ENCODE measurements around the gene P2RY11. TPM values are rescaled to one million over a fixed set of nuclear protein-coding genes. Genes with fewer than 3 reads are reported as not detected.
A peak's percentile ranks its signal among the peaks of the same experiment; 100 is the strongest.

The P2RY11 gene
- total RNA-seq, 1 experiment from 2014 or later: 43.8 TPM

DNA sequence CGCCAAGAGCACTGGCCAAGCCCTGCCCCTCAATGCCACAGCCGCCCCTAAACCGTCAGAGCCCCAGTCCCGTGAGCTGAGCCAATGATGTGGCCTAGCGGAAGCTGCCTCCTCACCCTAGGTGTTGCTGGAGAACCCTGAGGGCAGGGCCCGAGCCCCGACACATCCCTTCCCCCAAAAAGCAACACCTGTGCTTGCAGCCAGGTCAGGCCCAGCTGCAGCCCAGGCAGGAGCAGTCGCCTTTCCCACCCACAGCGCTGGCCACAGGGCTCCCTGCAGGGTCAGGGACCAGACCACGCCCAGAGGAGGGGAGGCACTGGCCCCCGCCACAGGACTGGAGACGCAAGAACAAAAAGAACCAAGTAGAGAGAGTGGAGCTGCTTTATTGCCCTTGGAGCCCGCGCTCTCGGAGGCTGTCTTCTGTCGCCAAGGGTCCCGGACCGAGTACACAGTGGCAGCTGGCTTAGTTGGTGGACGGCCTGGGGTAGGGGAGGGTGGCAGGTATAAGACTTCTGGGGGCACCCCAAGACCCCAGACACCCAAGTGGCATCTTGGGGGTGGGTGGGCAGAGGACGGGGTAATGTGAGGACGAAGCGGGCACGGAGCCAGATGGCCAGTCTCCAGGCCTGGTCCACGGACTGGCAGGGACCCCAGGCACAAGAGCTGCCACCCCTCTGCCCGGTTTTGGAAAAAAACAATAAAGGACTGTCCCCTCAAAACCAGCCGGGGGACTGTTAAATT is 3.3 kb downstream of the P2RY11 start:
- H3K79me2 ChIP-seq (ENCODE audit: insufficient read depth, low read length): peaks cover 38% of the 10 kb centered on the region
- no peaks in the 10 kb centered on the region for H4K20me1 ChIP-seq (ENCODE audit: insufficient read depth)
- H3K9me2 ChIP-seq (ENCODE audit: insufficient read depth): no peaks in the 10 kb centered on the region
- peak overlapping the region; percentile 47; the same call in 1 of the 2 replicates for H3K27ac ChIP-seq (ENCODE audit: low read depth, low read length)
- no peak overlapping the region for H2AFZ ChIP-seq (ENCODE audit: low read depth, low read length, poor library complexity, severe bottlenecking)
- intact Hi-C loops (cut with micrococcal nuclease): no loop called here
- no peaks in the 10 kb centered on the region for H3K9me3 ChIP-seq (ENCODE audit: control insufficient read depth in 1 of 2, insufficient read depth in 1 of 2, low read depth in 1 of 2, low read length in 2 of 2)
- no peaks in the 10 kb centered on the region for H3K27me3 ChIP-seq (ENCODE audit: insufficient read depth, low read length)
- no peak overlapping the region for H3K4me3 ChIP-seq (replicated peaks in 1 of 2; ENCODE audit: low read depth in 1 of 2, low read length in 2 of 2)
- RAD21 ChIA-PET (ENCODE audit: low non-redundant PET in 1 of 2, low total read pairs in 2 of 2, uncharacterized antibody in 2 of 2, unreplicated experiment in 2 of 2): no interaction called here
- H3K4me2 ChIP-seq (ENCODE audit: low read length): no peak overlapping the region
- TF ChIP-seq POLR2AphosphoS5 (IDR thresholded peaks at IDR 0.05; ENCODE audit: low read depth, low read length) (peak; percentile 1; the same call in 1 of the 2 replicates), SIN3A (IDR thresholded peaks at IDR 0.05; ENCODE audit: low read depth) (peak; percentile 54), JUND (IDR thresholded peaks at IDR 0.05) (0 out of 2 replicates have a peak, but pooled peaks have one; percentile 14), POLR2A (IDR thresholded peaks at IDR 0.05; ENCODE audit: borderline replicate concordance, extremely low read depth, insufficient read depth, insufficient read length) (peak; percentile 38), ZFX (IDR thresholded peaks at IDR 0.05) (no peak), EZH2phosphoT487 (IDR thresholded peaks at IDR 0.05; ENCODE audit: borderline replicate concordance) (no peak), TCF7L2 (IDR thresholded peaks at IDR 0.05; ENCODE audit: borderline replicate concordance, extremely low read depth, insufficient read depth, insufficient read length) (no peak), FOSL1 (IDR thresholded peaks at IDR 0.05; ENCODE audit: low read depth) (no peak)
- TF ChIP-seq, protein P1, sequence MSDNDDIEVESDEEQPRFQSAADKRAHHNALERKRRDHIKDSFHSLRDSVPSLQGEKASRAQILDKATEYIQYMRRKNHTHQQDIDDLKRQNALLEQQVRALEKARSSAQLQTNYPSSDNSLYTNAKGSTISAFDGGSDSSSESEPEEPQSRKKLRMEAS (IDR thresholded peaks at IDR 0.05): 0 out of 2 replicates have a peak, but pooled peaks have one; percentile 19
- H3K4me1 ChIP-seq (ENCODE audit: control insufficient read depth in 1 of 2, insufficient read depth in 2 of 2, low read length in 2 of 2): peaks cover 5 to 39% of the 10 kb centered on the region in 2 experiments
- CTCF ChIA-PET: no interaction called here
- no TSS peak for BruUV-seq (replicated peaks)
- POLR2A ChIA-PET: interaction anchor here (1.1 to 1.4 kb wide), 2 partner anchors 9 kb away, joined by 3 to 5 read pairs; partner anchors contain the start of gene PPAN
- H3K9ac ChIP-seq (ENCODE audit: low read length): no peak overlapping the region
- H3K36me3 ChIP-seq (ENCODE audit: control insufficient read depth in 1 of 2, insufficient read depth in 2 of 2, low read length in 2 of 2): peaks cover 25 to 37% of the 10 kb centered on the region in 2 experiments; a peak in 3 of 4 replicates
- ATAC-seq: peak; percentile 6
- DNase-seq (ENCODE audit: low read depth, low spot score): no peak
